HG02970 (cell line): ENCODE measurements around the gene DOCK1.

Experiments used
- ATAC-seq: cut with Tn5 transposase; IDR thresholded peaks from one replicate; pipeline ENCODE4 v1.9.1; 2021; ENCODE audit warnings: mild to moderate bottlenecking, moderate library complexity, moderate number of reproducible peaks; ENCODE audit not compliant: unreplicated experiment, low FRiP score

DOCK1 gene

DNA sequence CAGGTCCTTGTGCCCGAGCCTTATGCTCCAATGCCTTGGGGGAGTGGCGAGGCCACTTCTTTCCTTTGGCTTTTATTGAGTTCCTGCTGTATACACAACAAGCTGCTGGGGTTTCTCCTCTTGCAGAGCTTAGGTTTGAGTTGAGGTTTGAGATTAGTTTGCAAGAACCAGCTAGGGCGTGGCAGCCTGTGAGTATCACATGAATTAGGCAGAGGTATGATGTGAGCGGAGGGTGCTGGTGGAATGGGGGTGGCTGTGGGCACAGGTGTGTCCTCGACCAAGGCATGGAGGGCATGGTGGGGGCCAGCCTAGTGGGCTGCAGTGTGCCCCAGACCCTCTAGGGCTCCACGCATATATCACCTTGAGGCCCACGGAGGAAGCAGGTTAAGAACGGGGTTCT, 123.3 kb downstream of the DOCK1 start:
- ATAC-seq, result no peak

DNA sequence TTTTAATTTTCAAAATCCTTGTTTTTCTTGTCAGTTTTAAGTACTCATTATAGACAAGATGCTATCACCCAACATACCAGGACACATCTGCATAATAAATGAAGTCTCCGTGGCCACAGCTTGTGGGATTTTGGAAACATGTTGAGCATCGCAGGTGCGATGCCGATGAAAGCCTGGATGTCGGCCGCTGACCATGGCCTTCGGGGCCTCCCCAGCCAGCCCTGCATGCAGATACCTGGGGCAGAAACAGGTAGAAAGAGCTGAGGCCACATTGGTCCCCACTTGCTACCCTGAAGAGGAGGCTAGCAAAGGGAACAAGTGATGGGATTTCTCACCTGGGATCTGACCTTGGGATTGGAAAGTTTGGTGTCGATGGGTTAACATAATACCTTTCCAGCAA, 123.8 kb downstream of the DOCK1 start:
- ATAC-seq, result no peak

DNA sequence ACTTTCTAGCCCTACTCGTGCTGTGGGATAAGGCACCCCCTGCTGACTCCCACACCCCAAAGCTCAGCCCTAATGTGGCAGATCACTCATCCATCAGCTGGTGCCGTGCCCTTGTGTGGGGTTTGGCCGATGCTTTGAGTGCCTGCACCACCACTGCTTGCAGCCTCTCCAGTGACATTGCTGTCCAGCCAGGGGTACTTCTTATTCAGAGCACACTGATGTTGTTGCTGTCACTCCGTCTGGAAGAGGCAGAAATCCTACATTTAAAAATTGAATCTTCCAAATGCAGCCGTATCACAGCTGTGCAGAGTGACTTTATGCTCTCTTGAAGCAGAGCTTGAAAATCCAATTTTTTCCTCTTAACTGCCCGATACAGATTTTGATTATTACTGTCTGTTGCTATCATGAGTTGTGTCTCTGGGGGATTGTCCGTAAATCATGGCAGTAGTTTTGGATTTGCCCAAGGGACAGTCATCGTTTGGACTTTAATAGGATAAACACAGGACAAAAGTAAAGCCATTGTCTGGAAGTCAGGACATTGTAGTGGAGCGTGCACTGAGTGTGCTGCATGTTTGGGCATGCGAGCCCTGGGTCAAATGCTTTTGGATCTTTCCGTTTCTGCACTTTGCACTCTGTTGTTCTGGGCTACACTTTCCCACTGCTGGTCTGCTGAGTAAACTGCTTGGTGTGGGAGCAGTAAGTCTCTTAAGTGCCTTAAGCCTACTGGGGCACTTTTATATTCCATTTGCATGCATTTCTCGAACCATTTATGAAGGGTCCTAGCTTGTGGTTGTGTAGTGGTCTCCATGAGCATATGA, 128.2 kb downstream of the DOCK1 start:
- ATAC-seq, result no peak

DNA sequence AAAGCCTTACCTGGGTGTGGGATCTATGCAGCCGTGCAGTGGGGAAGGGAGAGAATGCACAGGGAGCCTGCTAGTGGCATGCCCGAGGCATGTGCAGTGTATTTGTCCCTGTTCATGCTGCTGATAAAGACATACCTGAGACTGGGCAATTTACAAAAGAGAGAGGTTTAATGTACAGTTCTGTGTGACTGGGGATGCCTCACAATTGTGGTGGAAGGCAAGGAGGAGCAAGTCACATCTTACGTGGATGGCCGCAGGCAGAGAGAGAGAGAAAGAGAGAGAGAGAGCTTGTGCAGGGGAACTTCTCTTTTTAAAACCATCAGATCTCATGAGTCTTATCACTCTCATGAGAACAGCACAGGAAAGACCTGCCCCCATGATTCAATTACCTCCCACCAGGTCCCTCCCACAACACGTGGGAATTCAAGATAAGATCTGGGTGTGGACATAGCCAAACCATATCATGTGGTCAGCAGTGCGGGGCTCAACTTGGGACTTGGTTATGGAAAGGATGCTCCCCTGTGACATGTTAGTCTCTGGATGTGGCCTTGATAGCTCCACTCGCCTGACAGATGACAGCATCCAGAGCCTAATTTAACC, 128.9 kb downstream of the DOCK1 start:
- no peak for ATAC-seq

DNA sequence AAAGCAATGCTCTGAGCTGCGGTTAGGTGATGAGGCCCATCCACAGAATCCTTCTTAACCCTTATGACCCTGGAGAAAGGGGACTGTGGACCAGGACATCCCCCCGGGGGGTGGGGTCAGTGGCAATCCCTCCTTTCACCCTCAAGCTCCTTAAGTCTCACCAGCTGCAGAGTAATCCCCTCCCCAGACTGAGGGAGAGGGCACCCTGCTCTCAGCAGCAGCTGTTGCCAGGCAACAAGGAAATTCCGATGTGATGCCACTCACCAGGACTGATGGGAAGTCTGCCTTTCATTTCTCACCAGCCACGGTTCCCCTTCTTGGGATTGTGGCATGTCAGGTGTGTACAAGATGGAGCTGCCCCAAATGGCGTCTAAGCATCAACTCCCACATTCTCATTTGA, 129.6 kb downstream of the DOCK1 start:
- ATAC-seq, result no peak

DNA sequence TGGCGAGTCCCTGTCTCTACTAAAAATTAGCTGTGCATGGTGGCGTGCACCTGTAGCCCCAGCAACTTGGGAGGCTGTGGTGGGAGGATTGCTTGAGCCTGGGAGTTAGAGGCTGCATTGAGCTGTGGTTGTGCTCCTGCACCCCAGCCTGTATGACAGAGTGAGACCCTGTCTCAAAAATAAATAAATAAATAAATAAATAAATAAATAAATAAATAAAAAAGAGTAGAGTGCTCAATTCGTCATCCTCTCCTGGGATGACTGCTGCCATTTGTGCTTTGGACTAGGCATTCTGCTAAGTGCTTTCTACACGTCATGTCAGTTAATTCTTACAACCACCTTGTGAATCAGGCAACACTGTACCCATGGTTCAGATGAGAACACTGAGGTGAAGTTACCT, 130.6 kb downstream of the DOCK1 start:
- ATAC-seq, result no peak

DNA sequence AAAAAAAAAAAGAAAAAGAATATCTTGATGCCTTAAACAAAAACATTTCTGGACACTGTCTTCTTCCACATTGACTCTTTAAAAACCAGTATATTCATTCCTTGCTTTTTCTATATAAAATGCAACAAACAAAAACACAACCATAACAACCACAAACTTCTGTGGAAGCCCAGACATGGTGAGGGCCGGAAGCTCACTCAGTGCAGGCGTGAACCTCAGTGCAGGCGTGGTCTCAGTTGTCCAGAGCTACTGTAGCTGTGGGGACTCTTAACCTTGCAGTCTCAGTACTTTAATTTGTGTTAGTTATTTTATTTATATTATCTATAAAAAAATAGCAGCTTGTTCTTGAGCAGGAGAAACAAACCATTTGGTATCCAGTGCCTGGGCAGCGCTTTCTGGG, 131.8 kb downstream of the DOCK1 start:
- ATAC-seq, result no peak

DNA sequence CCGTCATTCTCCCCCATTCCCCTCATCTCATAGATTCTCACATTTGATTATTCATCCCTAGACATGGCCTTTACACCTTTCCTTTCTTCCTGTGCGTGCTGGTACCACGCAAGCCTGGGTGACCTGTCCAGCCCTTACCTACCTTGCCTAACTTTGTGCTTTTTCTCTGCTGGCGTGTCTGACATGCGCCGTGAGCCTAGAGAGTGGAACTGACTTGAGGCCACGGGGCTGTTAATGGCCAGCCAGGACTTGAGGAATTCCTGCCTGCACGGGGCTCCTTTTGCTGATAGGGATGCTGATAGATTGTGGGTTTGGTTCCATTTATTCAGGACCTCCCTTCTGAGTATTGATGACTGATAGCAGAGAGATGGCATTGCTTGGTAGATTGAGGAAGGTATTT, 134.2 kb downstream of the DOCK1 start:
- ATAC-seq, result no peak

DNA sequence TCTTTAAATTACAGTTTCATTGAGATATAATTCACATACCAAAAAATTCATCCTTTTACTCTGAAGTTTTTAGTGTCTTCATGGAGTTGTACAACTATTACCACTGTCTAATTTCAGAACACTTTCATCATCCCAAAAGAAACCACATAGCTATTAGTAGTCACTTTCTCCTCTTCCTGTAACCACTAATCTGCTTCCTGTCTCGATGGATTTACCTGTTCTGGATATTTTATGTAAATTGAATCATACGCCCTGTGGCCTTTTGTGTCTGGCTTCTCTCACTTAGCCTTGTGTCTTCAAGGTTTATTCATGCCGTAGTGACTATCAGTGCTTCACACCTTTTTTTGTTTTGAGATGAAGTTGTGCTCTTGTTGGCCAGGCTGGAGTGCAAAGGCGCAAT, 135.5 kb downstream of the DOCK1 start:
- no peak for ATAC-seq

DNA sequence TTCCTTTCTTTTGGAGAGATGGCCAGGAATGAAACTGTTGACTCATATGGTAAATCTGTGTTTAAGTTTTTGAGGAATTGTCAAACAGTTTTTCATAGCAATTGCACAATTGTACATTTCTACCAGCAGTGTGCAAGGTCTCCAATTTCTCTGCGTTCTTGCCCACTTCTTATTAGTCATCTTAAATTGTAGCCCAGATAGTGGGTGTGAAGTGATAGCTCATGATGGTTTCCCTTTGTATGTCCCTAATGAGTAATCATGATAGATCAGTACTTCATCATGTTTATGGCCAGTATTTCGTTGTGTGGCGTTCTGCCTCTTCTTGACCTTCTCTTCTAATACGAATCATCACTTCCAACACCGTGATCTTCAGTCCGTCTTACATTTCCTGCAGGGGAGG, 136.3 kb downstream of the DOCK1 start:
- no peak for ATAC-seq

DNA sequence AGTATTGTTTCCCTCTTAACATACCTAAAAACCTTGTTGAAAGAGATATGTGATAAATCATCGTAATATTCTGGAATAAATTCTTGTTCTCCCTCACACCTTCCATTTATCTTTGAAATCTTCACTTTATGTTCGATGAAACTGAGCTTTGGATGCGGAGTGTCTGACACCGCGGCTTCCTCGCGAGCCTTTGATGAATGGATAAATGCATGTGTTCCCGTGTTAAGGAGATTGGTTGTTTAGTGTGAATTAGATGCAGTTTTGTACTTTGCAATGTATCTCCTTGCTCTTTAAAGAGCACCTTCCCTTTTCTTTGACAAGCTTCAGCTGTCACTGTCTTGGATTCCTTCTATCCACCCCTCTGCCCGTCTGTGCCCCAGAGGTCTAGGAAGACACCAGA, 138.1 kb downstream of the DOCK1 start:
- no peak for ATAC-seq

DNA sequence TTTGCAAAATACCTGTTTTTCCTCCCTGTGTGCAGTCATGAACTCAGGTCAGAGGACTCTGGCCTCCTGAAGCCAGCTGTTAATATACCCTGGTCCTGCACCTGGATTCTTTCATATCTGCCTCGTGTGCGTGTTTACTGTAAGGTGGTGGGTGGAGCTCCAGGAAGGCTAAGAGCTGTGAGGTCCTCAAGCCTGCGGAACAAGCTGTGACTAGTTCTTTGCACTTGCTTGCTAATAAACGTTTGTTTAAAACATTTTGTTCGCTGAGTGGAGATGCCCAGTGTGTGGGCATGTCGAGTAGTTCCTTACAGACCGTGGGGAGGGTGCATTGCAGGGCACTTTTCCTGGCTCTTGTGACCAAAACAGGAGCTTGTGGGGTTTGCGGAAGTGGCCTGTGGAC, 139.0 kb downstream of the DOCK1 start:
- ATAC-seq, result no peak

DNA sequence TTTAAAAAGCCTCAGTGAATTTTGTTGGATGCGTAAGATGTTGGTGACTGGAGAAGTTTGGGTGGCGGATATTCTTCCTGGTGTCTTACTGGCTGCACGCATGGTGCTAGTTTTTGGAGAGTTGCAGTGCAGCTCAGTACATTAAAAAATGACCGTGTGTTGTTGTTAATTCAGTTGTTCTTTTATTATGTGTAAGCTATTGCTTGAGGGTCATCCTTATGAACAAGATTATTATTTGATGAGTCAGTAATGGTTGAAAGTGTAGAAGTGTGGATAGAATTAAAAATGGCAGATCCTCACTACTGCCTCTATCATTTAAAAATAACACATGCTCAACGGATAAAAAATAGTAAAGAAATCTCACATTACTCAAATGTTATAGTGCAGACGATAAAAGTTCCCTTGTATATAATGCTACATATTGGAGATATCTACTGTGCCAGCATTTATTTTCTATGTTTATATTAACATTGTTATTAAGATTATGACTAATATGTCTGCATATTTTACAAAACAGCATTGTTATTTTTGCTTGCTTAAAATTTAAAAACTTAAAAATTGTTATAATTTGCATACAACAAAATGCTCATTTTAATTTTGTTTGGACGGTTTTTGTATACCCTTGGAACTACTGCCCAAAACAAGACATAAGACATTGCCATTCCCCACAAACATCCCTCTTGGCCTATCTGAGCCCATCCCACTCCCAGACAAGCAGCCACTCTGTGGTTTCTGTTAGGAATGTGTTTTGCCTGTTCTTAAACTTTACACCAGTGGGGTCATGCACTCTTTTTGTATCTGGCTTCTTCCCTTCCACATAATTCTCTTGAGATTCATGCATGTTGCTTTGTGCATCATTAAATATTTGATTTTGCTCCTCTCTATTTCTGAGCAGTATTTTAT, 142.0 kb downstream of the DOCK1 start:
- ATAC-seq, result no peak

DNA sequence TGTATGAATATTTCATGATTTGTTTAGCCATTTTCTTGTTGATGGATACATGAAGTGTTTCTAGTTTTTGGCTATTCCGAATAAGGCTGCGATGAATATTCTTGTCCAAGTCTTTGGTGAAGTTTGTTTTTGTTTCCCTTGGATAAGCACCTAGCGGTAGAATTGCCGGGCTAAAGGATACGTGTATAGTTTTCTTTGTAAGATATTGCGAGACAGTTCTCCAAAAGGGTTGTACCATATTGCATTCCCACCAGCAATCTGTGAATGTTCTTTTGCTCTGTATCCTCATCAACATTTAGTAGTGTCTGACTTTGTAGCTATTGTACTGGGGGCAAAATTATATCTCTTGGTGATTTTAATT, 142.6 kb downstream of the DOCK1 start:
- no peak for ATAC-seq

DNA sequence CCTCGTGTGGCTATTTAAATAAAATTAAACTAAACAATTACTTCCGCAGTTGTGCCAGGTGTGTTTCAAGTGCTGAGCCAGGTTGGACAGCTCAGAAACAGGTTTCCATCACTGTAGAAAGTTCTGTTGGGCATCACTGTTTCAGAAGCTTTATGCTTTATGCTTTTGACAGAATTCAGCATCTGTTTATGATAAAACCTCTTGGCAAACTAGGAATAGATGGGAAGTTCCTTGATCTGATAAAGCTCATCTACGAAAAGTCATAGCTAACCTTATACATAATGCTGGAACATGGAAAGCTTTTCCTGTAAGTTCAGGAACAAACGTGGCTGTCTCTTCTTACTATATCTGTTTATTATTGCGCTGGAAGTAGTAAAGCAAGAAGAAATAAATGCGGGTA, 143.4 kb downstream of the DOCK1 start:
- no peak for ATAC-seq

DNA sequence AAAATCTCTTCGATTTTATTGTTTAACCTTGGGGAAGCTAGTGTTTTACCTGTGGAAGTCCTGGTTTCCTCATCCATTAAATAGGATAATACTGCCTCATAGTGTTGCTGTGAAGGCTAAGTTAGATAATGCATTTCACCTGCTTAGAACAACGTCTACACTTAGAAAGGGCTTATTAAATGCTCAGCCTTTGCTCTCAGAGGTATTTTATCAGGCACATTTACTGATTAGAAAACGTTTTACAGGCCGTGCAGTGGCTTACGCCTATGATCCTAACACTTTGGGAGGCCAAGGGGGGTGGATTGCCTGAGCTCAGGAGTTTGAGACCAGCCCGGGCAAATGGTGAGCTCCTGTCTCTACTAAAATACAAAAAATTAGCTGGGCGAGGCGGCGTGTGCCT, 146.8 kb downstream of the DOCK1 start:
- ATAC-seq, result no peak

DNA sequence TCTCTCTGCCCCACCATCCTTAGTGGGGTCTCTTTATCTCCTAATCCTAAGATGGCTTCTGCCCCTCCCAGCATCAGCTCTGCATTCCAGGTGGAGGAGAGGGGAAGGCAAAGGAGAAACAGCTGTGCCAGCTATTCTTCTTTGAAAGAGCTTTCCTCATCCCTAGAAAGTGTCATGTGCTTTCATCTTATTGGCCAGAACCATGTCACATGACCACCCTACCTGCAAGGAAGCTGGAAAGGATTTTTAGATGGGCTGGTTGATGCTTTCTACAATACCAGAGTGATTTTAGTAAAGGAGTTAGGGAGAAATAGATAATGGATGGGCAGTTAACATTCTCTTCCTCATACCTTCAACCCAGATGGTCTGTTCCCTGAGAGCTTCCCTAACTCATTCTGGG, 150.0 kb downstream of the DOCK1 start:
- ATAC-seq, result no peak

DNA sequence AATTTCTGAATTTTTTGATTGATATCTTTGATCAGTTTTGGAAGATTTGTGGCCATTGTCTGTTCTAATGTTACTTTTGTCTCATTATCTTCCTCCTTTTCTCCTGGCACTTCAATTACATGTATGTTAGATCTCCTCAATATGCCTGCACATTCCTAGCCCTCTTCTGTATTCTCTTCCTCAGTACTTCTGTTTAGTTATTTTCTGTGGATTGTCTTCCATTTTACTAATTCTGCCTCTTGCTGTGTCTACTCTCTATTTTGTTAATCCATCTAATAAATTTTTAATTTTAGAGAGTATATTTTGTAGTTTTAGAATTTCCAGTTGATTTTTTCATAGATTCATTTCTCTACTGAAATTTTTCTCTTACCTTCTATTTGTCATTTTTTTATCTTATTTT, 154.1 kb downstream of the DOCK1 start:
- no peak for ATAC-seq

DNA sequence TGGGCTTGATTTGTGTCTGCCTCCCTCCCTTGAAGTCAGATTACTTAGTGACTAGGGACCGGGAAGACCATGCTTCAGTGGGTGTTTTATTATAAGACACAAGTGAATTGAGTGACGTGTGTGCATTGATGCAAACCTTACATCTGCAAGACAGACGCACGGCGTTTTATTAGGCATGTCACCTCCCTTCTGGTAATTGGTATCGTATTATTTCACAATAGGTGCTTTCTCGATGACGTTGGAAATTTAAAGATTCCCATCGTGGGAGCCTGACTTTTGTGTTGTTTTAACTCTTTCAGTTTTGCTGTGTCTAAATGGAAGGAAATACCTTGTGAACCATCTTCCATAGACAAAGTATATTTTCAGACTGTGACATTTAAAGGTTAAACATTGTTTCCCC, 158.5 kb downstream of the DOCK1 start:
- ATAC-seq, result no peak

DNA sequence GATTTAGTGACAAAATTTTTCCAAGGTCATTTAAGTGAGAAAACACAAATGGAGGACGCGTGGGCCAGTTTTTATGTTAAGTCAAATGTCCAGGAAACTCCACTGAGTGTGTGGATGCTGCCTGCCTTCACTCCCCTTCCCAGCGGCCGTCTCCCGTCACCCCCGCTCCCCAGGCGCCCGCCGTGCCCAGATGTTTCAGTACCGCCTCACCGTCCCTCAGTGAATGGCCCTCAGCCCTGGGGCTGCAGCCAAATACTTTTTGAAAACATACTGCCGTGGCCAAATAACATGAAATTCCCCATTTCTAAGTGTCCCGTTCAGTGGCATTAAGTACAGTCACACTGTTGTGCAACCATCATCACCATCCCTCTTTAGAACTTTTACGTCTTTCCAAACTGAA, 159.2 kb downstream of the DOCK1 start:
- ATAC-seq, result no peak

DNA sequence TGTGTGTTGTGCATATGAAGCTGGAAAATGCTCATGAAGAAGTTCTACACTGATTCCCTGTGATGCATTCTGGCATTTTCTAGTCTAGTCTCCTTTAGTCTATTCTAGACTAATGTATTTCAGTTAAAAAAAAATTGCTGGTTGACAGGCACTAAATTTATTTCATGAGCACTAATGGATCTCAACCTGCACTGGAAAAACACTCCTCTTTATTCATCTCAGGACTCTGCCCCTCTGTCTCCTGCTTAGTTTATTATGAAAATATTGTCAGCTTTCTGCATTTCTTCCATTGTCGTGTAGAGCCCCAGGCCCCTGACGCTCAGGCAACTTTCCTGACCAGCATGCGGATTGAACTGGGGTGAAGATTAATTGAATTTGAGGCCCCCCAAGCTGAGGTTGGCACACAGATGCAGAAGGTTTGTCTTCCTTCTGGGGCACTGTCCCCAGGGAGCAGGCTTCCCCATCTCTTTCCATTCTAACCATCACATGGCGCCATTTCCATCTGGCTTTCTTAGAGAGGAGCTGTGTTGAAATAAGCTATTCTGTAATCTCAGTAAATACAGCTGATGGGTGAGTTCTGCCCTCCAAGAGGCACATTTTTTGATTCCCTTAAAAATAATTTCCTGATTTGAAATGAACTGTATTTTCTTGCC, 162.4 kb downstream of the DOCK1 start:
- no peak for ATAC-seq
